ENCODE measurements around the gene LITAFD.

DNA sequence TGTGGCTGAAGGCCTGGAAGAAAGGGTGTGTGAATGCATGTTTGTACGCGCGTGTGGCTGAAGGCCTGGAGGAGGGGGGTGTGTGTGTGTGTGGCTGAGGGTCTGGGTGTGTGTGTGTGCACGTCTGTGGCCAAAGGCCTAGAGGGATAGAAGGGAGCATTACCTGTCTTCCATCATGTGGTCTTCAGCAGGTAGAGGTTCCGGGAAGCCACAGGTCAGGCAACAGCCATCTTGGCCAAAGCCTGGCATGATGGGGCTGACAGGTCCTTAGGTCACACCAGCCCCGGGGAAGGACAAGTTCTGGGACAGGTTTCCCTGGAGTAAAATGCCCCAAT, 5.2 kb downstream of the LITAFD start:
- no peak for TF ChIP-seq TCF12 (IDR thresholded peaks at IDR 0.05)
- TF ChIP-seq, protein P1, sequence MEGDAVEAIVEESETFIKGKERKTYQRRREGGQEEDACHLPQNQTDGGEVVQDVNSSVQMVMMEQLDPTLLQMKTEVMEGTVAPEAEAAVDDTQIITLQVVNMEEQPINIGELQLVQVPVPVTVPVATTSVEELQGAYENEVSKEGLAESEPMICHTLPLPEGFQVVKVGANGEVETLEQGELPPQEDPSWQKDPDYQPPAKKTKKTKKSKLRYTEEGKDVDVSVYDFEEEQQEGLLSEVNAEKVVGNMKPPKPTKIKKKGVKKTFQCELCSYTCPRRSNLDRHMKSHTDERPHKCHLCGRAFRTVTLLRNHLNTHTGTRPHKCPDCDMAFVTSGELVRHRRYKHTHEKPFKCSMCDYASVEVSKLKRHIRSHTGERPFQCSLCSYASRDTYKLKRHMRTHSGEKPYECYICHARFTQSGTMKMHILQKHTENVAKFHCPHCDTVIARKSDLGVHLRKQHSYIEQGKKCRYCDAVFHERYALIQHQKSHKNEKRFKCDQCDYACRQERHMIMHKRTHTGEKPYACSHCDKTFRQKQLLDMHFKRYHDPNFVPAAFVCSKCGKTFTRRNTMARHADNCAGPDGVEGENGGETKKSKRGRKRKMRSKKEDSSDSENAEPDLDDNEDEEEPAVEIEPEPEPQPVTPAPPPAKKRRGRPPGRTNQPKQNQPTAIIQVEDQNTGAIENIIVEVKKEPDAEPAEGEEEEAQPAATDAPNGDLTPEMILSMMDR (IDR thresholded peaks at IDR 0.05) = no peak
- no peak for TF ChIP-seq RAD21 (IDR thresholded peaks at IDR 0.05; ENCODE audit: low read length)
- TF ChIP-seq FOXJ3 (CRISPR knock-in tag; IDR thresholded peaks at IDR 0.05) = no peak
- no peak for TF ChIP-seq JUND (IDR thresholded peaks at IDR 0.05)
- TF ChIP-seq YY1 (IDR thresholded peaks at IDR 0.05; ENCODE audit: low read depth) = no peak
- no peak for TF ChIP-seq SIN3A (IDR thresholded peaks at IDR 0.05; ENCODE audit: borderline replicate concordance, low read depth, low read length)
- TF ChIP-seq, protein P2, sequence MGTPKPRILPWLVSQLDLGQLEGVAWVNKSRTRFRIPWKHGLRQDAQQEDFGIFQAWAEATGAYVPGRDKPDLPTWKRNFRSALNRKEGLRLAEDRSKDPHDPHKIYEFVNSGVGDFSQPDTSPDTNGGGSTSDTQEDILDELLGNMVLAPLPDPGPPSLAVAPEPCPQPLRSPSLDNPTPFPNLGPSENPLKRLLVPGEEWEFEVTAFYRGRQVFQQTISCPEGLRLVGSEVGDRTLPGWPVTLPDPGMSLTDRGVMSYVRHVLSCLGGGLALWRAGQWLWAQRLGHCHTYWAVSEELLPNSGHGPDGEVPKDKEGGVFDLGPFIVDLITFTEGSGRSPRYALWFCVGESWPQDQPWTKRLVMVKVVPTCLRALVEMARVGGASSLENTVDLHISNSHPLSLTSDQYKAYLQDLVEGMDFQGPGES (IDR thresholded peaks at IDR 0.05; ENCODE audit: low read depth, low read length) = no peak
- TF ChIP-seq MXI1 (IDR thresholded peaks at IDR 0.05; ENCODE audit: low read depth, low read length) = no peak
